RKO (cell line): ENCODE data around the gene CACNA1C.

ENCODE experiments used
- DNase-seq: peaks from one replicate; pipeline ENCODE4 v3.0.0-alpha.2; 2016; ENCODE audit warnings: low spot score

The CACNA1C gene

GRCh38 chr12:2344885-2345284 lies 292.1 kb downstream of the CACNA1C start:
- no peak for DNase-seq

DNA sequence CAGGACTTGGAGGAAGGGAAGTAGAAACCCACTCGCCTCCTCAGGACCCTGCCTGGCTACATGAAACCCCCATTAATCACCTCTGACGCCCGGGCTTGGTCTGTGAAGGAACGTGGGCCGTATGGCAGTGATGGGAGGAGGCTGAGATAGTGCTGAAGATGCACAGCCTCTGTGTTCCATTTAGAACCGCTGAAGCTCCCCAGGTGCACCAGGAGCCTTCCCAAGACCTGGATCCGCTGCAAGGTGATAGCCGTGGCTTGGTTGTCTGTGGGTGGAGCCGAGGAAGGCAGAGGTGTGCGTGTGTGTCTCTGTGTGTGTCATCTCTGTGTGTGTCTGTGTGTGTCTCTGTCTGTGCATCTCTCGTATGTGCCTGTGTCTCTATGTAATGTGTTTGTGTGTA lies 293.1 kb downstream of the CACNA1C start:
- no peak for DNase-seq

- DNase-seq: no peak
Observed at GRCh38 chr12:2346416-2346815, 293.6 kb downstream of the CACNA1C start.

GRCh38 chr12:2347137-2347843 lies 294.5 kb downstream of the CACNA1C start:
- DNase-seq: no peak

DNA sequence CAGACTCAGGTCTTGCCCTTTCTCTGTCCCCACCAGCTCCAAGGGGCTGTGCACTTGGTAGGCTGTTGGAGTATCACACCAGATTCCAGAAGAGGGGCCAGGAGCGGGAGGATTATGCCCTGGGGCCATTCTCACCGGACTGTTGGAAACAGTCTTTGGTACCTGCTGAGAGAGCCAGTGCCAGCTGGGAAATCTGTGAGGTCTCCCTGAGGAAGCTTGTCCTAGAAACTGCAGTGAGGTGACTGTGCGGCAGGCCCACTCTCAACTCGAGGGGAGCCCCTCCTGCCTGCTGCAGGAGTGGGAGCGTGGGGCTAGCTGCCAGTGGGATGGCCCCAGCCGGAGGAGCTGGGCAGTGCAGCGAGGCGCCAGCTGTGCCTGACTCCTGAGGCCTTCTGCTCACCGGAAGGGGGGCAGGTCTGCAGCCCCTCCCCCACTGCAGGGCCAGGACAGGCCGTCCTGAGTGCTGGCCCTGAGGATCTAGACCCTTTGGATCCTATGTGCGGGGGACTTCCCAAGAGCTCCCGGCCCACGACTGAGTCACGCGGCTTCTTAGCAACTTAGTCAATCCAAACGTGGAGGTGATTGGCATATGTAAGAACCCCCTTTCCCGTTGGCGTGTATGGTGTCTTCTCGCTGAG lies 295.2 kb downstream of the CACNA1C start:
- no peak for DNase-seq

DNA sequence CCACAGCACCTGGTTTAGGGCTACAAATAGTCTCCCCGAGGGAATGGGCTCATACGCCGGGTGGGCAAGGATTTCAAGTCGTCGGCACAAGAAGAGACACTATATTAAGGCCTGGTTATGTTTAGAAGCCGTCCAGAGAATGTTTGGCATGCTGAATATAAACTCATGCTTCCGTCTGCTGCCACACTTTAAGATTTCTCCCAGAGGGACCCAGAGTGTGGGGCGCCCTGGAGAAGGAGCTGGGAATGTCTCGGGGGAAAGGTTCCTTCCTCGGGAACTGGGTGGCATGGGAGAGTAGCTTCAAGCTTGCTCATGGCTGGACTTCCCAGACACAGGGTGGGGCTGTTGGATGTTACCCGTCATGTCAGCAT lies 295.7 kb downstream of the CACNA1C start:
- DNase-seq: no peak

GRCh38 chr12:2351161-2351560 lies 298.4 kb downstream of the CACNA1C start:
- no peak for DNase-seq

GRCh38 chr12:2352203-2352602 lies 299.4 kb downstream of the CACNA1C start:
- DNase-seq: no peak

DNA sequence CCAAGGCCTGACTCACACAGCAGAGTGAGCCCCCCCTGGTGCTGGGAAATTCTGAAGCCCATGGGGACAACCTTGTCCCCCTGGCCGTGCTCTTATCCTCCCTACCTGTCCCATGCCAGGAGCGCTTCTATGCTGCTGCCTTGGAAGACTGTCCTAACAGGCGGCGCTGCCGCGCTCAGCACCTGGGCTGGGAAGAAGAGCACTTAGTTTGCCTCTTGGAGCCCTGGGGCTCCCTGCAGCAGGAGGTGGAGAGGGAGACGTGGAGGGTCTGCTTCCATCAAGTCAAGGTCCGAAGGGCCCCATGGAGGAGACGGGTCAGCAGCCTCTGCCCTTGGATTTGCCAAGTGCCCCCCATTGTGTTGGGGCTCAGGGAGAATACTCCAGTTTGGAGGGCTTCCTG lies 300.5 kb downstream of the CACNA1C start:
- DNase-seq: no peak

- no peak for DNase-seq
Observed at GRCh38 chr12:2353691-2354090, 300.9 kb downstream of the CACNA1C start.

- DNase-seq: no peak
Observed at GRCh38 chr12:2354151-2354991, 301.6 kb downstream of the CACNA1C start.

DNA sequence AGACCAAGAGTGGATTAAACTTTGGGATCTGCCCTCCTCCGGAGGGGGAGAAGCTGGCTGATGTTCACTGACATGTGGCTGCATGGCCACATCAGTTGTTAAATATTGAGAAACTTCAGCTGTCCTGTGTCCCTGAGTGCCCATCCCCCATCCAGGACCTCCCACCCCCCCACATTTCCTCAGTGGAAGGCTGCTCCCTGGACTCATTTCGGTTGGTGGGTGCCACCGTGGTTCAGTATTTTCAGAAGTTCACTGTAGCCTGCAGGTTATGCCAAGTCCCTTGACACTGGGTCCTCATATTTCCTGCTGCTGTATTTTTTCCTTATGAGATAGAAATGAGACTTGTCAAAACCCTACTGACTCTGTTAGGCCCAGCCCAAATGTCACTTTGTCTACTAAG lies 302.4 kb downstream of the CACNA1C start:
- no peak for DNase-seq

DNA sequence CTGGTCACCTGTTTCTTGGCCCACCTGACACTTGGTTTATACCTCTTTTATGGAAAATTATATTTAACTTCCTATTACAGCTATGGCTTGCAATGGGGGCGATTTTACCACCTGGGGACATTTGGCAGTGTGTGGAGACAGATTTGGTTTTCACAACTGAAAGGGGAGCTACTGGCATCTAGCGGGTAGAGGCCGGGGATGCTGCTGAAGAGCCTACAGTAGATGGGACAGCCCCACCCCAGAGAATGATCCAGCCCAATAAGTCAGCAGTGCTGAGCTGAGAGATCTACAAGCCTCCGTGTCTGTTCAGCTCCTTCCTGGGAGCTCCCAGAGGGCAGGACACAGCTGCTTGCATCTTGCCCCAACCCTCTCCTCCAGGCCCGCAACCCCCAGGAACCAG lies 302.8 kb downstream of the CACNA1C start:
- DNase-seq: no peak

GRCh38 chr12:2356601-2357125 lies 303.9 kb downstream of the CACNA1C start:
- DNase-seq: no peak

DNA sequence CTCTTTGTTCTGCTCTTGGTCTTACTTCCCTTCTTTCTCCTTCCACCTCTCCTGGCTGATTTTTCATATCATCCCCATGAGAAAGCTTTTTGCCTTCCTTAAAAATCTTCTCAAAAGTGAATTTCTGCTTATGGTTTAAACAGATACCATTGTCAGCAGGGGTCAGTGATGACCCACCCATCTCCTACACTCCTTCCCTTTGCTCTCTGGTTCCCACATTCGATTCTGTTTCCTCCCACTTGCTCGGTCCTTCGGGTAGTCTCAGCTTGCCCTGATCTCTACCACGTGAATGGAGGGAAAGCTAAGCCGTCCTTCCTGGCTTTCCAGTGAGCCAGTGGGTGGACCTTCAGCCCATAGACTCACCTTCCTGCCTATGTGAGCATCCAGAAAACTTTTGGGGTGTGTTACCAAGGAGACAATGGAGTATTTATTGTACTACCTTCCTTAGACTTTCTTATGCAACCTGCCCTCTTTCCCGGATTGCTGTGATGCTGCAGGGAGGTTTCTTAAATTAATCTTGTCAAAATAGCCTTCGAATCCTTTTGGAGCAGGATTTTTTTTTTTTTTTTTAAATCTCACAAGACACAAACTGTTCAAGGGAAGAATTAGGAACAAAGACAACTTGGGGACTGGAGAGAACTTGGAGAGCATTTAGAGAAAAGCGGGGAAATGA lies 306.3 kb downstream of the CACNA1C start:
- DNase-seq: no peak

DNA sequence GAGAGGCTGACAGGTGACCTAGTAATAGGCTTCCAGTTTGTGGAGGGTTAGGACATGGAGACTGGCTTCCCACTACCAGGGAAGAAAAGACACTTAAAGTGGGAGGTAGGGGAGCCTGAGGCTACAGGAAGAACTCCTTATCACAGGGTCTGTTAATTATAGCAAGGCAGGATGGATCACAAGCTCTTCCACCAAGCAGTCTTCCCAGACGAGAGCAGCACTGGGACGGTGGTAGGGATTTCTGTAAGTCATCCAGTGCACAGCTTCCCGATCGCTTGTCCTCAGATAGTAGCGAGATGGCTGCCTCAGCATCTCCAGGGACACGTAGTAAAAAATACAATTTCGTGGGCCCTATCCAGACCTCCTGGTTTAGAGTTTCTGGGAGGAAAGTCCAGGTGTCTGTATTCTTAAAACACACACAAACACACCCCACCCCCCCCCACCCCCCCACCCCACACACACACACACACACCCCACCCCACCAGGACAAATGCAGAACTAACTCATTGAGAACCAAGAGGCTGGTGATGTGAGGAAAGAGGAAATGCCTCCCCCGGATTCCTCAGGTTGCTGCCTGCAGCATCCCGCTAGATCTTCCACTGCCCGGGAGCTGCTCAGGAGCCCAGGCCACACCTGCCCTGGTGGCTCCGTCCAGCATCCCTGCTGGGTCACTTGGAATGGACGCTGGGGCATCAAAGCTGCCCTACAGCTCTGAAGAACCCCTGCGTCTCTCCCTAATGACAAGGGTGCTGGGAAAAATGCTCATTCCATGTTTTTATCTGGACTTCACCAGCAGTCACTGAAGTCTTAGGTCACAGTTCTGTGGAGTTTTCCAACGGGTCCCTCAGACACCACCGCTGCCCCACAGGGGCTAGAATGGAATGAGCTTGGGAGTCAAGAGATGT lies 307.2 kb downstream of the CACNA1C start:
- DNase-seq: no peak

DNA sequence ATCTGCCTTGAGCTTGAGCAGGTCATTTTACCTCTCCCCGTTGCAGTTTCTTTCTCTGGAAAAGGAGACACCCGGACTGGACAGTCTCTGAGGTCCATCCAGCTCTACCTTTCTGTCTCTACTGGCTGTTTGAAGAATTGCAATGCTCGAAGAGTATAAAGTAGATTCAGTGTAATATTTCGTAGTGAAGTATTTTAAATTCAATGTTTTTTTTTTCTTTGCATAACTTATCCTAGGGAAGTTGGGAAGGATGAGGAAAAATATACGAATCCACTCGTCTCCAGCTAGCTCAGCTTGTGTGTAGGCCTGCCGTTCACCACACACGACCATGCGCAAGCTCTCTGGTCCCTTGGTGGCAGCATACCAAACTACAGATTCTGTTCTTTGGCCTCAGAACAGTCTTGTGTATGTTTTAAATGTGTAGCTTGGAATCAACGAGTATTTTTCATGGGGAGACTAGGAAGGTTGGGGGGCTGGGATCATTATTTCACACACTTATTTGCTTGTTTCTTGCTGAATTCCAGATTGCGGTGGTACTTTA lies 307.9 kb downstream of the CACNA1C start:
- DNase-seq: no peak

GRCh38 chr12:2363836-2364609 lies 311.2 kb downstream of the CACNA1C start:
- DNase-seq: no peak

- DNase-seq: no peak
Observed at GRCh38 chr12:2364631-2365051, 311.9 kb downstream of the CACNA1C start.

- DNase-seq: no peak
Observed at GRCh38 chr12:2366711-2367110, 313.9 kb downstream of the CACNA1C start.
